ENCODE data around the gene FMNL1. TPM values are rescaled to one million over a fixed set of nuclear protein-coding genes. Genes with fewer than 3 reads are reported as not detected.

FMNL1 gene
- total and polyA plus RNA-seq, 10 of the 15 experiments (the other 5 are each of a cell fraction or from before 2014, with no cell fraction given): 3.3 to 108 (median 19.5) TPM

- no peak for TF ChIP-seq RBBP5 (conservative IDR thresholded peaks at IDR 0.05)
- peak; percentile 78; the same call in 1 of the 2 replicates for TF ChIP-seq STAT1 (conservative IDR thresholded peaks at IDR 0.05)
- TF ChIP-seq CTCF (IDR thresholded peaks at IDR 0.05 in 2 of 3, conservative IDR thresholded peaks at IDR 0.05 in 1 of 3; ENCODE audit: control insufficient read depth in 2 of 3, extremely low read depth in 1 of 3, insufficient read depth in 1 of 3, low read depth in 3 of 3, low read length in 3 of 3): peak; percentile 99 to 100 (median 99)
- no peak for TF ChIP-seq ZBED1 (IDR thresholded peaks at IDR 0.05; ENCODE audit: borderline replicate concordance)
- 0 out of 2 replicates have a peak, but pooled peaks have one; percentile 33 for TF ChIP-seq RCOR1 (conservative IDR thresholded peaks at IDR 0.05; ENCODE audit: low read depth, low read length)
- TF ChIP-seq IRF4 (IDR thresholded peaks at IDR 0.05; ENCODE audit: low read depth, low read length): no peak
- TF ChIP-seq EZH2 (IDR thresholded peaks at IDR 0.05; ENCODE audit: borderline replicate concordance, control insufficient read depth, low read depth, low read length): no peak
- no peak for TF ChIP-seq KLF5 (IDR thresholded peaks at IDR 0.05; ENCODE audit: partially characterized antibody)
- no peak for TF ChIP-seq BCL11A (IDR thresholded peaks at IDR 0.05; ENCODE audit: low read depth, low read length)
- no peak for TF ChIP-seq SKIL (IDR thresholded peaks at IDR 0.05; ENCODE audit: low read depth, poor library complexity, severe bottlenecking)
- peak; percentile 85 for TF ChIP-seq YY1 (IDR thresholded peaks at IDR 0.05; ENCODE audit: low read depth, low read length)
Observed at GRCh38 chr17:45197555-45198334, 23.9 kb upstream of the FMNL1 start (continued).
